IMR-90 (cell line): ENCODE measurements around the gene EGFL7. TPM values are rescaled to one million over a fixed set of nuclear protein-coding genes. Genes with fewer than 3 reads are reported as not detected.

Experiments used
- ATAC-seq: fragments of 200-7000 bp; cut with Tn5 transposase; 2 replicates; pipeline ENCODE4 v1.9.1; 2020; ENCODE audit warnings: low read depth, mild to moderate bottlenecking, moderate library complexity
- BruUV-seq: library from RNA; stranded (reverse); fragments of 400-500 nt; replicated peaks from 2 replicates; lab custom pipeline; 2021; lab: Mats Ljungman, UMichigan
- CTCF ChIA-PET: fragments of 300-600 bp; formaldehyde crosslinking; extraction: SDS; loops from one replicate; lab custom pipeline; 2021; ENCODE audit warnings: antibody characterized with exemption; lab: Yijun Ruan, JAX
- POLR2A ChIA-PET: fragments of 300-600 bp; sonication (Branson Sonifier 250); formaldehyde crosslinking; loops from one replicate; lab custom pipeline; 2022; ENCODE audit warnings: antibody characterized with exemption; ENCODE audit not compliant: unreplicated experiment; lab: Charles Lee
- DNase-seq: peaks from one replicate; pipeline ENCODE4 v3.0.0; 2013
- H2AFZ ChIP-seq: replicated peaks from 2 replicates; pipeline ENCODE3; 2013; ENCODE audit warnings: low read length, mild to moderate bottlenecking; ENCODE audit not compliant: poor library complexity
- H2AK5ac ChIP-seq: 2 replicates; pipeline ENCODE4 v1.6.1; 2013; ENCODE audit warnings: low read depth, low read length, inconsistent platforms
- H2AK9ac ChIP-seq: replicated peaks from 2 replicates; pipeline ENCODE3; 2013; ENCODE audit warnings: mild to moderate bottlenecking, low read depth, low read length, moderate library complexity; ENCODE audit not compliant: poor library complexity
- H2BK120ac ChIP-seq: 2 replicates; pipeline ENCODE4 v1.6.1; 2013; ENCODE audit warnings: low read depth, low read length, inconsistent platforms
- H2BK15ac ChIP-seq: 3 replicates; pipeline ENCODE4 v1.6.1; 2013; ENCODE audit warnings: low read depth, low read length, inconsistent platforms
- H2BK20ac ChIP-seq: 2 replicates; pipeline ENCODE4 v1.6.1; 2013; ENCODE audit warnings: low read depth, mild to moderate bottlenecking, inconsistent platforms, low read length, moderate library complexity
- H2BK5ac ChIP-seq: 2 replicates; pipeline ENCODE4 v1.6.1; 2013; ENCODE audit warnings: mild to moderate bottlenecking, low read depth, low read length, inconsistent platforms; ENCODE audit not compliant: poor library complexity, severe bottlenecking
- H3K14ac ChIP-seq: replicated peaks from 2 replicates; pipeline ENCODE4 v1.6.1; 2013; ENCODE audit warnings: low read depth, low read length, inconsistent platforms
- H3K18ac ChIP-seq: 2 replicates; pipeline ENCODE4 v1.6.1; 2013; ENCODE audit warnings: low read depth, low read length, control low read depth
- H3K23ac ChIP-seq: 2 replicates; pipeline ENCODE4 v1.6.1; 2013; ENCODE audit warnings: low read depth, low read length, inconsistent platforms
- H3K27ac ChIP-seq: 2 replicates; pipeline ENCODE4 v1.5.1; 2013; ENCODE audit warnings: mild to moderate bottlenecking, control low read depth, low read length; ENCODE audit not compliant: insufficient read depth
- H3K27me3 ChIP-seq: 2 replicates; pipeline ENCODE4 v1.6.1; 2013; ENCODE audit warnings: low read length; ENCODE audit not compliant: control insufficient read depth, insufficient read depth
- H3K36me3 ChIP-seq: 2 replicates; pipeline ENCODE4 v1.6.1; 2013; ENCODE audit warnings: low read length, mixed read lengths; ENCODE audit not compliant: control insufficient read depth, insufficient read depth
- H3K4ac ChIP-seq: 2 replicates; pipeline ENCODE4 v1.6.1; 2013; ENCODE audit warnings: low read depth, low read length, inconsistent platforms
- H3K4me1 ChIP-seq: 2 replicates; pipeline ENCODE4 v1.6.1; 2013; ENCODE audit warnings: low read length, mixed read lengths; ENCODE audit not compliant: control insufficient read depth, insufficient read depth
- H3K4me2 ChIP-seq: 2 replicates; pipeline ENCODE4 v1.6.1; 2013; ENCODE audit warnings: low read depth, mild to moderate bottlenecking, control low read depth, low read length, moderate library complexity
- H3K4me3 ChIP-seq: 2 replicates; pipeline ENCODE4 v1.5.1; 2013; ENCODE audit warnings: low read depth, mild to moderate bottlenecking, control low read depth, low read length, moderate library complexity; ENCODE audit not compliant: insufficient read depth
- H3K56ac ChIP-seq: 2 replicates; pipeline ENCODE4 v1.6.1; 2013; ENCODE audit warnings: low read length, inconsistent platforms; ENCODE audit not compliant: insufficient read depth; ENCODE audit errors: extremely low read depth
- H3K79me1 ChIP-seq, 2 experiments: 2 replicates each; pipeline ENCODE4 v1.6.1; 2013; ENCODE audit warnings: low read length in 2 of 2, inconsistent platforms in 1 of 2, low read depth in 1 of 2
- H3K9ac ChIP-seq: 2 replicates; pipeline ENCODE4 v1.6.1; 2013; ENCODE audit warnings: low read depth, low read length, control low read depth
- H3K9me1 ChIP-seq: 2 replicates; pipeline ENCODE4 v1.6.1; 2013; ENCODE audit warnings: low read length, inconsistent platforms; ENCODE audit not compliant: insufficient read depth
- H3K9me3 ChIP-seq: 2 replicates; pipeline ENCODE4 v1.6.1; 2013; ENCODE audit warnings: low read length; ENCODE audit not compliant: control insufficient read depth, insufficient read depth
- H4K20me1 ChIP-seq: 2 replicates; pipeline ENCODE4 v1.6.1; 2013; ENCODE audit warnings: low read length, inconsistent platforms; ENCODE audit not compliant: insufficient read depth
- H4K5ac ChIP-seq: 2 replicates; pipeline ENCODE4 v1.6.1; 2013; ENCODE audit warnings: mild to moderate bottlenecking, low read depth, low read length, control low read depth
- H4K8ac ChIP-seq, 2 experiments: 2 replicates each; pipeline ENCODE4 v1.6.1; 2013; ENCODE audit warnings: low read depth in 2 of 2, low read length in 2 of 2, control low read depth in 1 of 2, inconsistent platforms in 1 of 2
- H4K91ac ChIP-seq: 2 replicates; pipeline ENCODE4 v1.6.1; 2013; ENCODE audit warnings: low read depth, low read length, inconsistent platforms; ENCODE audit not compliant: insufficient read depth
- BHLHE40 ChIP-seq: fragments of 150-350 bp; IDR thresholded peaks from 2 replicates; pipeline ENCODE4 v1.6.1; 2016; ENCODE audit warnings: mild to moderate bottlenecking, low read depth, low read length
- CEBPB ChIP-seq: IDR thresholded peaks from 2 replicates; pipeline ENCODE4 v1.6.1; 2012; ENCODE audit warnings: low read depth, low read length, improper control_type of control experiment
- CHD1 ChIP-seq: IDR thresholded peaks from 2 replicates; pipeline ENCODE4 v1.6.1; 2012; ENCODE audit warnings: low read depth, low read length, improper control_type of control experiment
- FOS ChIP-seq: fragments of 150-350 bp; IDR thresholded peaks from 2 replicates; pipeline ENCODE4 v1.6.1; 2016; ENCODE audit warnings: low read depth, low read length
- MXI1 ChIP-seq: IDR thresholded peaks from 2 replicates; pipeline ENCODE4 v1.6.1; 2012; ENCODE audit warnings: low read depth, mild to moderate bottlenecking, low read length, moderate library complexity, borderline replicate concordance
- NFE2L2 ChIP-seq: fragments of 150-350 bp; IDR thresholded peaks from 2 replicates; pipeline ENCODE4 v1.6.1; 2016; ENCODE audit warnings: low read depth, mild to moderate bottlenecking, low read length
- POLR2A ChIP-seq: IDR thresholded peaks from 2 replicates; pipeline ENCODE4 v1.6.1; 2012; ENCODE audit warnings: mild to moderate bottlenecking, low read depth, low read length
- RAD21 ChIP-seq: IDR thresholded peaks from 2 replicates; pipeline ENCODE4 v1.6.1; 2012; ENCODE audit warnings: low read length, improper control_type of control experiment
- SMC3 ChIP-seq: fragments of 150-350 bp; IDR thresholded peaks from 2 replicates; pipeline ENCODE4 v1.6.1; 2016; ENCODE audit warnings: low read depth, mild to moderate bottlenecking, antibody characterized with exemption, low read length, moderate library complexity
- WGBS, 2 experiments: methylation state at CpG; one replicate each; pipeline versions ENCODE4 v1.1.5 to v1.1.7; 2013; ENCODE audit warnings: missing lambda C conversion rate in 2 of 2; ENCODE audit not compliant: insufficient read length in 1 of 2; ENCODE audit errors: extremely low coverage in 2 of 2; 5-methylcytosine and 5-hydroxymethylcytosine counted together
- dilution Hi-C: fragments of 300-500 bp; cut with HindIII; formaldehyde crosslinking; loops from one replicate; pipeline ENCODE4 v1.14.3; 2018; ENCODE audit warnings: low sequenced_read_pairs; ENCODE audit not compliant: unreplicated experiment
- in situ Hi-C: fragments of 300-500 bp; cut with MboI; formaldehyde crosslinking; loops from 3 replicates; pipeline ENCODE4 v1.14.3; 2019; ENCODE audit warnings: low sequenced_read_pairs, inconsistent platforms, mixed read lengths
- intact Hi-C: fragments of 100-400 bp; cut with micrococcal nuclease; formaldehyde crosslinking; loops from 2 replicates; pipeline ENCODE4 v1.10.0; 2022
- polyA plus RNA-seq, 3 experiments: library from polyadenylated mRNA; depleted of rRNA; stranded (reverse); fragments of >200 nt; gene quantifications; 2 replicates each; pipeline ENCODE4 v1.2.3, GENCODE V29; 2012; ENCODE audit warnings: low replicate concordance in 1 of 3
- total RNA-seq: library from RNA; depleted of rRNA; stranded (reverse); fragments of >200 nt; gene quantifications from 2 replicates; pipeline ENCODE4 v1.2.3, GENCODE V29; 2012
- TF ChIP-seq, protein P1 (sequence below): fragments of 150-350 bp; IDR thresholded peaks from 2 replicates; pipeline ENCODE4 v1.6.1; 2017; ENCODE audit warnings: mild to moderate bottlenecking, antibody characterized with exemption, low read length, low read depth

The EGFL7 gene
- total and polyA plus RNA-seq, 2 of the 4 experiments (the other 2 are of a cell fraction), result 2.2 to 10.4 TPM

- no peak overlapping the region for H2AK5ac ChIP-seq
- no peaks in the 10 kb centered on the region for H3K79me1 ChIP-seq
- H3K18ac ChIP-seq, result no peak overlapping the region
- no peak overlapping the region for H3K23ac ChIP-seq
- no peaks in the 10 kb centered on the region for H3K9me3 ChIP-seq
- no peaks in the 10 kb centered on the region for H4K20me1 ChIP-seq
- H4K91ac ChIP-seq, result no peak overlapping the region
- no peak overlapping the region for H2BK5ac ChIP-seq
- CTCF ChIA-PET, result no interaction called here
- dilution Hi-C loops, result no loop called here
- intact Hi-C loops, result no loop called here
- peaks cover 13% of the 10 kb centered on the region for H3K27me3 ChIP-seq
- 69% methylated on average over 27 of the region's 43 CpGs; no CpG with 5 or more reads in 1 of the 2 experiments for WGBS, 2 experiments
- H3K56ac ChIP-seq, result no peak overlapping the region
- no peak overlapping the region for H3K14ac ChIP-seq
- no peaks in the 10 kb centered on the region for H3K9me1 ChIP-seq
- no peaks in the 10 kb centered on the region for H3K36me3 ChIP-seq
- no peaks in the 10 kb centered on the region for H3K4me1 ChIP-seq
- TF ChIP-seq MXI1 (no peak), CHD1 (no peak), POLR2A (no peak), SMC3 (no peak), BHLHE40 (no peak), CEBPB (no peak), RAD21 (no peak), NFE2L2 (no peak), FOS (no peak)
- TF ChIP-seq, protein P1, sequence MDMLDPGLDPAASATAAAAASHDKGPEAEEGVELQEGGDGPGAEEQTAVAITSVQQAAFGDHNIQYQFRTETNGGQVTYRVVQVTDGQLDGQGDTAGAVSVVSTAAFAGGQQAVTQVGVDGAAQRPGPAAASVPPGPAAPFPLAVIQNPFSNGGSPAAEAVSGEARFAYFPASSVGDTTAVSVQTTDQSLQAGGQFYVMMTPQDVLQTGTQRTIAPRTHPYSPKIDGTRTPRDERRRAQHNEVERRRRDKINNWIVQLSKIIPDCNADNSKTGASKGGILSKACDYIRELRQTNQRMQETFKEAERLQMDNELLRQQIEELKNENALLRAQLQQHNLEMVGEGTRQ, result no peak
- H4K8ac ChIP-seq, result no peak overlapping the region
- H3K27ac ChIP-seq, result no peak overlapping the region
- no peak overlapping the region for H3K9ac ChIP-seq
- DNase-seq (no peak), ATAC-seq (no peak)
- no peak overlapping the region for H3K4me3 ChIP-seq
- BruUV-seq, result no TSS peak
- no peak overlapping the region for H2AFZ ChIP-seq
- POLR2A ChIA-PET, result no interaction called here
- H4K5ac ChIP-seq, result no peak overlapping the region
- H2BK20ac ChIP-seq, result no peak overlapping the region
- H2AK9ac ChIP-seq, result no peak overlapping the region
- H2BK120ac ChIP-seq, result no peak overlapping the region
- no peak overlapping the region for H3K4me2 ChIP-seq
- no peak overlapping the region for H2BK15ac ChIP-seq
- in situ Hi-C loops, result no loop called here
- H3K4ac ChIP-seq, result no peak overlapping the region
Measured at GRCh38 chr9:136653323-136654079, 9.2 kb upstream of the EGFL7 start.
